HEK293 (cell line): ENCODE measurements around the gene BBS9.

Experiments used
- CTCF ChIA-PET: fragments of 350-600 bp; formaldehyde crosslinking; extraction: SDS; loops from one replicate; lab custom pipeline; 2021; ENCODE audit warnings: antibody characterized with exemption; lab: Yijun Ruan, JAX
- POLR2A ChIA-PET: fragments of 300-600 bp; formaldehyde crosslinking; extraction: SDS; loops from one replicate; lab custom pipeline; 2020; ENCODE audit warnings: antibody characterized with exemption, inconsistent platforms; lab: Yijun Ruan, JAX
- H3K27ac ChIP-seq: fragments of 200-500 bp; sonication (Bioruptor generic); 2 replicates; pipeline ENCODE4 v1.5.1; 2014; ENCODE audit warnings: low read depth, low read length, control low read depth, inconsistent platforms; ENCODE audit errors: extremely low read depth
- H3K36me3 ChIP-seq, 2 experiments: fragments of 200-500 bp in 1 of 2; sonication (Bioruptor generic) in 1 of 2; 1 replicate in 1 of 2; 2 replicates in 1 of 2; pipeline ENCODE4 v1.5.1; 2014 to 2017; ENCODE audit warnings: inconsistent platforms in 2 of 2, low read length in 2 of 2; ENCODE audit not compliant: control insufficient read depth in 2 of 2, insufficient read depth in 1 of 2
- H3K4me1 ChIP-seq: fragments of 200-500 bp; sonication (Bioruptor generic); 2 replicates; pipeline ENCODE4 v1.5.1; 2014; ENCODE audit warnings: mild to moderate bottlenecking, low read length, inconsistent platforms; ENCODE audit not compliant: control insufficient read depth, insufficient read depth
- H3K4me3 ChIP-seq: 2 replicates; pipeline ENCODE4 v1.5.1; 2011; ENCODE audit warnings: low read depth, mild to moderate bottlenecking, control low read depth, low read length, moderate library complexity
- H3K9me3 ChIP-seq: fragments of 200-500 bp; sonication (Bioruptor generic); 2 replicates; pipeline ENCODE4 v1.5.1; 2014; ENCODE audit warnings: low read depth, low read length, inconsistent platforms; ENCODE audit not compliant: control insufficient read depth, insufficient read depth
- HOXA7 ChIP-seq: sonication (generic); formaldehyde crosslinking; IDR thresholded peaks from 2 replicates; pipeline ENCODE4 v1.8.1; 2022; ENCODE audit warnings: missing genetic modification reagents, borderline replicate concordance
- KLF10 ChIP-seq: fragments of 450-650 bp; IDR thresholded peaks from 2 replicates; pipeline ENCODE4 v1.5.1; 2018; ENCODE audit warnings: missing biosample characterization, mild to moderate bottlenecking, missing genetic modification characterization
- KLF16 ChIP-seq: fragments of 450-650 bp; formaldehyde crosslinking; IDR thresholded peaks from 2 replicates; pipeline ENCODE4 v1.5.1; 2017; ENCODE audit warnings: missing biosample characterization, missing genetic modification characterization
- KLF7 ChIP-seq: fragments of 450-650 bp; formaldehyde crosslinking; IDR thresholded peaks from 2 replicates; pipeline ENCODE4 v1.5.1; 2016; ENCODE audit warnings: missing biosample characterization, missing genetic modification characterization, borderline replicate concordance
- KLF9 ChIP-seq: fragments of 450-650 bp; formaldehyde crosslinking; IDR thresholded peaks from 2 replicates; pipeline ENCODE4 v1.5.1; 2016; ENCODE audit warnings: missing biosample characterization, missing genetic modification characterization, low read depth
- OSR2 ChIP-seq: fragments of 450-650 bp; formaldehyde crosslinking; IDR thresholded peaks from 2 replicates; pipeline ENCODE4 v1.5.1; 2016; ENCODE audit warnings: missing biosample characterization, missing genetic modification characterization
- RBAK ChIP-seq: fragments of 450-650 bp; formaldehyde crosslinking; IDR thresholded peaks from 2 replicates; pipeline ENCODE4 v1.5.1; 2016; ENCODE audit warnings: missing biosample characterization, missing genetic modification characterization
- SALL2 ChIP-seq: fragments of 450-650 bp; formaldehyde crosslinking; IDR thresholded peaks from 2 replicates; pipeline ENCODE4 v1.5.0; 2017; ENCODE audit warnings: missing biosample characterization, mild to moderate bottlenecking, missing genetic modification characterization, borderline replicate concordance
- WT1 ChIP-seq: fragments of 450-650 bp; formaldehyde crosslinking; IDR thresholded peaks from 2 replicates; pipeline ENCODE4 v1.5.1; 2016; ENCODE audit warnings: missing biosample characterization, missing genetic modification characterization
- ZNF112 ChIP-seq: fragments of 450-650 bp; formaldehyde crosslinking; IDR thresholded peaks from 2 replicates; pipeline ENCODE4 v1.5.0; 2017; ENCODE audit warnings: missing biosample characterization, missing genetic modification characterization
- ZNF155 ChIP-seq: fragments of 450-650 bp; formaldehyde crosslinking; IDR thresholded peaks from 2 replicates; pipeline ENCODE4 v1.5.1; 2016; ENCODE audit warnings: missing biosample characterization, missing genetic modification characterization
- ZNF184 ChIP-seq: fragments of 450-650 bp; IDR thresholded peaks from 2 replicates; pipeline ENCODE4 v1.5.1; 2018; ENCODE audit warnings: missing biosample characterization, mild to moderate bottlenecking, missing genetic modification characterization
- ZNF211 ChIP-seq: fragments of 450-650 bp; formaldehyde crosslinking; IDR thresholded peaks from 2 replicates; pipeline ENCODE4 v1.5.1; 2016; ENCODE audit warnings: low read depth, missing biosample characterization, missing genetic modification characterization
- ZNF266 ChIP-seq: fragments of 450-650 bp; formaldehyde crosslinking; IDR thresholded peaks from 2 replicates; pipeline ENCODE4 v1.5.1; 2016; ENCODE audit warnings: missing biosample characterization, missing genetic modification characterization, low read depth
- ZNF311 ChIP-seq: fragments of 450-650 bp; formaldehyde crosslinking; IDR thresholded peaks from 2 replicates; pipeline ENCODE4 v1.5.1; 2017; ENCODE audit warnings: missing biosample characterization, missing genetic modification characterization, borderline replicate concordance
- ZNF391 ChIP-seq: fragments of 450-650 bp; formaldehyde crosslinking; IDR thresholded peaks from 2 replicates; pipeline ENCODE4 v1.5.1; 2016; ENCODE audit warnings: low read depth, missing biosample characterization, missing genetic modification characterization, borderline replicate concordance
- ZNF513 ChIP-seq: fragments of 450-650 bp; IDR thresholded peaks from 2 replicates; pipeline ENCODE4 v1.5.1; 2018; ENCODE audit warnings: missing biosample characterization, missing genetic modification characterization
- ZNF518A ChIP-seq: fragments of 450-650 bp; formaldehyde crosslinking; conservative IDR thresholded peaks from 2 replicates; pipeline ENCODE4 v1.5.1; 2016; ENCODE audit warnings: low read depth, missing biosample characterization, missing genetic modification characterization
- ZNF548 ChIP-seq: fragments of 450-650 bp; formaldehyde crosslinking; IDR thresholded peaks from 2 replicates; pipeline ENCODE4 v1.5.1; 2016; ENCODE audit warnings: missing biosample characterization, missing genetic modification characterization
- ZNF558 ChIP-seq: fragments of 450-650 bp; formaldehyde crosslinking; IDR thresholded peaks from 2 replicates; pipeline ENCODE4 v1.5.1; 2016; ENCODE audit warnings: missing biosample characterization, missing genetic modification characterization
- ZNF610 ChIP-seq: fragments of 450-650 bp; formaldehyde crosslinking; IDR thresholded peaks from 2 replicates; pipeline ENCODE4 v1.5.1; 2016; ENCODE audit warnings: missing biosample characterization, missing genetic modification characterization, borderline replicate concordance
- ZNF624 ChIP-seq: fragments of 450-650 bp; formaldehyde crosslinking; IDR thresholded peaks from 2 replicates; pipeline ENCODE4 v1.5.1; 2017; ENCODE audit warnings: missing biosample characterization, missing genetic modification characterization
- ZNF626 ChIP-seq: fragments of 450-650 bp; sonication (Bioruptor Pico); formaldehyde crosslinking; IDR thresholded peaks from 2 replicates; pipeline ENCODE4 v1.5.1; 2018; ENCODE audit warnings: missing biosample characterization, missing genetic modification characterization, inconsistent platforms
- ZNF677 ChIP-seq: fragments of 450-650 bp; IDR thresholded peaks from 2 replicates; pipeline ENCODE4 v1.5.0; 2018; ENCODE audit warnings: missing biosample characterization, mild to moderate bottlenecking, missing genetic modification characterization, moderate library complexity
- ZNF707 ChIP-seq: fragments of 450-650 bp; formaldehyde crosslinking; IDR thresholded peaks from 2 replicates; pipeline ENCODE4 v1.5.1; 2016; ENCODE audit warnings: missing biosample characterization, missing genetic modification characterization
- ZNF792 ChIP-seq: fragments of 450-650 bp; formaldehyde crosslinking; IDR thresholded peaks from 2 replicates; pipeline ENCODE4 v1.5.1; 2016; ENCODE audit warnings: missing biosample characterization, missing genetic modification characterization

BBS9 gene

GRCh38 chr7:33646891-33647391, 517.6 kb downstream of the BBS9 start:
- peaks cover 3% of the 10 kb centered on the region for H3K4me1 ChIP-seq
- CTCF ChIA-PET = interaction anchor here (0.6 to 1.5 kb wide), 3 partner anchors 22 to 187 kb away, joined by 3 to 4 read pairs (median 3); no protein-coding TSS in a partner anchor
- no peak for TF ChIP-seq ZNF513
- TF ChIP-seq ZNF548 (tag by site-specific recombination) = no peak
- no peak for TF ChIP-seq ZNF266
- TF ChIP-seq SALL2 = no peak
- no peak for TF ChIP-seq HOXA7 (CRISPR knock-in tag)
- TF ChIP-seq ZNF112 (tag by site-specific recombination) = no peak
- no peak for TF ChIP-seq ZNF624
- TF ChIP-seq ZNF558 (tag by site-specific recombination) = no peak
- TF ChIP-seq ZNF184 (tag by site-specific recombination) = no peak
- TF ChIP-seq KLF7 (tag by site-specific recombination) = no peak
- no peak for TF ChIP-seq ZNF610 (tag by site-specific recombination)
- no peak for TF ChIP-seq ZNF155 (tag by site-specific recombination)
- no peak for TF ChIP-seq WT1
- no peak for TF ChIP-seq ZNF626 (tag by site-specific recombination)
- TF ChIP-seq RBAK (tag by site-specific recombination) = no peak
- TF ChIP-seq ZNF792 (tag by site-specific recombination) = no peak
- TF ChIP-seq ZNF211 (tag by site-specific recombination) = no peak
- TF ChIP-seq KLF10 (tag by site-specific recombination) = no peak
- TF ChIP-seq KLF9 (tag by site-specific recombination) = no peak
- TF ChIP-seq KLF16 (tag by site-specific recombination) = no peak
- no peak overlapping the region for H3K4me3 ChIP-seq
- POLR2A ChIA-PET = no interaction called here
- no peak overlapping the region for H3K27ac ChIP-seq
- no peaks in the 10 kb centered on the region for H3K36me3 ChIP-seq
- no peaks in the 10 kb centered on the region for H3K9me3 ChIP-seq

GRCh38 chr7:33649476-33650441, 520.4 kb downstream of the BBS9 start:
- no peak for TF ChIP-seq ZNF112 (tag by site-specific recombination)
- TF ChIP-seq ZNF391 (tag by site-specific recombination) = no peak
- no peak for TF ChIP-seq ZNF518A
- no peak for TF ChIP-seq OSR2
- TF ChIP-seq ZNF311 = no peak
- TF ChIP-seq ZNF626 (tag by site-specific recombination) = no peak
- no peak for TF ChIP-seq ZNF707 (tag by site-specific recombination)
- TF ChIP-seq ZNF677 = no peak
- Histone ChIP-seq H3K27ac (no peak overlapping the region), H3K36me3 (no peaks in the 10 kb centered on the region), H3K4me1 (peaks cover 4% of the 10 kb centered on the region), H3K9me3 (no peaks in the 10 kb centered on the region), H3K4me3 (no peak overlapping the region)
- ChIA-PET CTCF (no interaction called here), POLR2A (no interaction called here)
